Endothelial cell (in vitro differentiated cells): Measurements from ENCODE around the gene CCT8L2. TPM values are rescaled to one million over a fixed set of nuclear protein-coding genes. Genes with fewer than 3 reads are reported as not detected.
"Not testable (repeated sequence)": the region's sequence is repeated elsewhere in the genome, so short reads cannot be mapped to it uniquely, and the experiment has no call there.

Experiments used
- DNase-seq: peaks from one replicate; pipeline ENCODE4 v3.0.0; 2021; ENCODE audit warnings: low spot score
- H3K27ac Mint-ChIP-seq: one replicate; pipeline ENCODE4 v1.8.0; 2021; ENCODE audit warnings: mixed read lengths, inconsistent platforms; ENCODE audit not compliant: unreplicated experiment
- H3K27me3 Mint-ChIP-seq: one replicate; pipeline ENCODE4 v1.8.0; 2021; ENCODE audit warnings: mild to moderate bottlenecking, moderate library complexity, mixed read lengths, inconsistent platforms; ENCODE audit not compliant: unreplicated experiment
- H3K36me3 Mint-ChIP-seq: one replicate; pipeline ENCODE4 v1.8.0; 2021; ENCODE audit warnings: mild to moderate bottlenecking, low read depth, mixed read lengths, inconsistent platforms; ENCODE audit not compliant: unreplicated experiment
- H3K4me1 Mint-ChIP-seq: one replicate; pipeline ENCODE4 v1.8.0; 2021; ENCODE audit warnings: mild to moderate bottlenecking, mixed read lengths, inconsistent platforms; ENCODE audit not compliant: unreplicated experiment
- H3K4me3 Mint-ChIP-seq: one replicate; pipeline ENCODE4 v1.8.0; 2021; ENCODE audit warnings: mild to moderate bottlenecking, mixed read lengths, inconsistent platforms; ENCODE audit not compliant: unreplicated experiment
- H3K9me3 Mint-ChIP-seq: one replicate; pipeline ENCODE4 v1.8.0; 2021; ENCODE audit warnings: mixed read lengths, inconsistent platforms; ENCODE audit not compliant: unreplicated experiment
- total RNA-seq: library from RNA; stranded (reverse); fragmentation: NEBNext Ultra II Directional; extraction: Animal tissue kit (Norgen Biotek cat#: 25700); gene quantifications from one replicate; pipeline ENCODE4 v1.2.1, GENCODE V29; 2021; ENCODE audit not compliant: unreplicated experiment
- TF ChIP-seq, protein P1 (sequence below): fragments of 200-600 bp; sonication (generic); IDR thresholded peaks from one replicate; pipeline ENCODE4 v1.5.0; 2021; ENCODE audit warnings: antibody characterized with exemption; ENCODE audit not compliant: unreplicated experiment

Gene CCT8L2
- total RNA-seq, 1 donor from 2014 or later: not detected

DNA sequence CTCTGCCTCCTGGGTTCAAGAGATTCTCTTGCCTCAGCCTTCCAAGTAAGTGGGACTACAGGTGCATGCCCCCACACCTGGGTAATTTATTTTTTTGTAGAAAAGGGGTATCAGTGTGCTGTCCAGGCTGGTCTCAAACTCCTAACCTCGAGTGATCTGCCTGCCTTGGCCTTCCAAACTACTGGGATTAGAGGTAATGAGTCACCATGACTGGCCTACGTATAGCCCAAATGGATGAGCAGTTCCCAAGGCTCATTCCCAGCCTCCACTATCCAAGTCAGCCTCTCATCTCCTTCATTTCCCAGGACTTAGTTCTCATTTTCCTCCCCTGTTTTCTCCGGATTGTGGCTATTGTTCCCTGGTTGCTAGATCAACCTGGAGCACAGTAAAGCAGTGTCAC lies 5.6 kb downstream of the CCT8L2 start:
- H3K4me1 Mint-ChIP-seq: no peaks in the 10 kb centered on the region
- H3K27ac Mint-ChIP-seq: no peak overlapping the region
- DNase-seq: no peak
- H3K9me3 Mint-ChIP-seq: peaks cover 17% of the 10 kb centered on the region
- H3K36me3 Mint-ChIP-seq: peaks cover 8% of the 10 kb centered on the region
- peaks cover 5% of the 10 kb centered on the region for H3K27me3 Mint-ChIP-seq
- no peak overlapping the region for H3K4me3 Mint-ChIP-seq
- TF ChIP-seq, protein P1, sequence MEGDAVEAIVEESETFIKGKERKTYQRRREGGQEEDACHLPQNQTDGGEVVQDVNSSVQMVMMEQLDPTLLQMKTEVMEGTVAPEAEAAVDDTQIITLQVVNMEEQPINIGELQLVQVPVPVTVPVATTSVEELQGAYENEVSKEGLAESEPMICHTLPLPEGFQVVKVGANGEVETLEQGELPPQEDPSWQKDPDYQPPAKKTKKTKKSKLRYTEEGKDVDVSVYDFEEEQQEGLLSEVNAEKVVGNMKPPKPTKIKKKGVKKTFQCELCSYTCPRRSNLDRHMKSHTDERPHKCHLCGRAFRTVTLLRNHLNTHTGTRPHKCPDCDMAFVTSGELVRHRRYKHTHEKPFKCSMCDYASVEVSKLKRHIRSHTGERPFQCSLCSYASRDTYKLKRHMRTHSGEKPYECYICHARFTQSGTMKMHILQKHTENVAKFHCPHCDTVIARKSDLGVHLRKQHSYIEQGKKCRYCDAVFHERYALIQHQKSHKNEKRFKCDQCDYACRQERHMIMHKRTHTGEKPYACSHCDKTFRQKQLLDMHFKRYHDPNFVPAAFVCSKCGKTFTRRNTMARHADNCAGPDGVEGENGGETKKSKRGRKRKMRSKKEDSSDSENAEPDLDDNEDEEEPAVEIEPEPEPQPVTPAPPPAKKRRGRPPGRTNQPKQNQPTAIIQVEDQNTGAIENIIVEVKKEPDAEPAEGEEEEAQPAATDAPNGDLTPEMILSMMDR: no peak

GRCh38 chr22:16586170-16586569 lies 6.4 kb downstream of the CCT8L2 start:
- TF ChIP-seq, protein P1: no peak
- H3K4me1 Mint-ChIP-seq: no peaks in the 10 kb centered on the region
- no peak overlapping the region for H3K4me3 Mint-ChIP-seq
- peaks cover 8% of the 10 kb centered on the region for H3K36me3 Mint-ChIP-seq
- DNase-seq: no peak
- H3K27me3 Mint-ChIP-seq: peaks cover 5% of the 10 kb centered on the region
- H3K27ac Mint-ChIP-seq: no peak overlapping the region
- H3K9me3 Mint-ChIP-seq: peaks cover 17% of the 10 kb centered on the region

DNA sequence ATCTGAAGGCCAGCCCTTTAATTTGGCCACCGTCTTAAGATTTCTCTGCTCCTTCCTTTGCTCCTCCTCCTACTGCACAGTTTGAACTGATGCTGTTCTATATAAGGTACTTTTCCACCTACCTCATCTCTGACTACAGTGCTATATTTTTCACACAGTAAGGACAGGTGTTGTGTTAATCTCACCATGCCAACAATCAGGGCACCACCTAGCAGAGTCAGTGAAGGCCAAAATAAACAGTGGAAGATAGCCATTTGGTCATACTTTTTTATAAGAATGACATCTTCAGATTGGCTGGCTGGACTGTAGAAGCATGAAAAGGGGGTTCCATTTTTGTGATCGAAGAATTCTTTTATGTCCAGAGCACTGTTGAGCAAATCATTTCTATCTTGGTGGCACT lies 11.7 kb downstream of the CCT8L2 start:
- DNase-seq, H3K36me3 Mint-ChIP-seq, H3K27me3 Mint-ChIP-seq, H3K27ac Mint-ChIP-seq, H3K4me3 Mint-ChIP-seq, H3K4me1 Mint-ChIP-seq: not testable (repeated sequence)
- H3K9me3 Mint-ChIP-seq: peaks cover 14% of the 10 kb centered on the region

- H3K4me3 Mint-ChIP-seq, H3K27me3 Mint-ChIP-seq, H3K4me1 Mint-ChIP-seq, DNase-seq, H3K9me3 Mint-ChIP-seq, H3K27ac Mint-ChIP-seq, H3K36me3 Mint-ChIP-seq: not testable (repeated sequence)
Measured at GRCh38 chr22:16569240-16569834, 23.3 kb downstream of the CCT8L2 start.

- no peak overlapping the region for H3K4me3 Mint-ChIP-seq
- no peaks in the 10 kb centered on the region for H3K4me1 Mint-ChIP-seq
- no peaks in the 10 kb centered on the region for H3K27me3 Mint-ChIP-seq
- H3K9me3 Mint-ChIP-seq: no peaks in the 10 kb centered on the region
- DNase-seq: no peak
- no peaks in the 10 kb centered on the region for H3K36me3 Mint-ChIP-seq
- TF ChIP-seq, protein P1: no peak
- no peak overlapping the region for H3K27ac Mint-ChIP-seq
Measured at GRCh38 chr22:16568425-16568758, 24.2 kb downstream of the CCT8L2 start.

DNA sequence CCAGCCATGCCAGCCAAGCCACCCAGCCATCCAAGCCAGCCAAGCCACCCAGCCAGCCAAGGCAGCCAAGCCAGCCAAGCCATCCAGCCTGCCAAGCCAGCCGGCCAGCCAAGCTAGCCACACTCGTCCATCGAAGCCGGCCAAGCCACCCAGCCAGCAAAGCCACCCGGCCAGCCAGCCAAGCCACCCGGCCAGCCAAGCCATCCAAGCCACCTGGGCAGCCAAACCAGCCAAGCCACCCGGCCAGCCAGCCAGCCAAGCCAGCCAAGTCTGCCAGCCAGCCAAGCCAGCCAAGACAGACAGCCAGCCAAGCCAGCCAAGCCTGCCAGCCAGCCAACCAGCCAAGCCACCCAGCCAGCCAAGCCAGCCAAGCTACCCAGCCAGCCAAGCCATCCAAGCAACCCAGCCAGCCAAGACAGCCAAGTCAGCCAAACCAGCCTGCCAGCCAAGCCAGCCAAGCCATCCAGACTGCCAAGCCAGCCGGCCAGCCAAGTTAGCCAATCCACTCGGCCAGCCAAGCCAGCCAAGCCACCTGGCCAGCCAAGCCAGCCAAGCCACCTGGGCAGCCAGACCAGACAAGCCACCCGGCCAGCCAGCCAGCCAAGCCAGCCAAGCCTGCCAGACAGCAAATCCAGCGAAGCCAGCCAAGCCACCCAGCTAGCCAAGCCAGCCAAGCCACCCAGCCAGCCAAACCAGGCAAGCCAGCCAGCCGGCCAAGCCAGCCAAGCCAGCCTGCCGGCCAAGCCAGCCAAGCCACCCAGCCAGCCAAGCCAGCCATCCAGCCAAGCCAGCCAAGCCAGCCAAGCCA lies 24.8 kb downstream of the CCT8L2 start:
- not testable (repeated sequence) for H3K36me3 Mint-ChIP-seq, H3K27me3 Mint-ChIP-seq, H3K9me3 Mint-ChIP-seq, H3K27ac Mint-ChIP-seq, H3K4me3 Mint-ChIP-seq, DNase-seq, H3K4me1 Mint-ChIP-seq

DNA sequence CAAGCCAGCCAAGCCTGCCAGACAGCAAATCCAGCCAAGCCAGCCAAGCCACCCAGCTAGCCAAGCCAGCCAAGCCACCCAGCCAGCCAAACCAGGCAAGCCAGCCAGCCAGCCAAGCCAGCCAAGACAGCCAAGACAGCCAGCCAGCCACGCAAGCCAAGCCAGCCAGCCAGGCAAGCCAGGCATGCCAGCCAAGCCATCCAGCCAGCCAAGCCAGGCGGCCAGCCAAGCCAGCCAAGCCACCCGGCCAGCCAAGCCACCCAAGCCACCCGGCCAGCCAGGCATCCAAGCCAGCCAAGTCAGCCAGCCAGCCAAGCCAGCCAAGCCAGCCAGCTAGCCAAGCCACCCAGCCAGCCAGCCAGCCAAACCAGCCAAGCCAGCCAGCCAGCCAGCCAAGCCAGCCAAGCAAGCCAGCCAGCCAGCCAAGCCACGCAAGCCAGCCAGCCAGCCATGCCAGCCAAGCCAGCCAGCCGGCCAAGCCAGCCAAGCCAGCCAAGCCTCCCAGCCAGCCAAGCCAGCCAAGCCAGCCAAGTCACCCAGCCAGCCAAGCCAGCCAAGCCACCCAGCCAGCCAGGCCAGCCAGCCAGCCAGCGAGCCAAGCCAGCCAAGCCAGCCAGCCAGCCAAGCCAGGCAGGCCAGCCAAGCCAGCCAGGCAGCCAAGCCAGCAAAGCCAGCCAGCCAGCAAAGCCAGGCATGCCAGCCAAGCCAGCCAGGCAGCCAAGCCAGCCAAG lies 26.0 kb downstream of the CCT8L2 start:
- DNase-seq: not testable (repeated sequence)

GRCh38 chr22:16565585-16566420 lies 26.8 kb downstream of the CCT8L2 start:
- not testable (repeated sequence) for DNase-seq, H3K4me1 Mint-ChIP-seq, H3K27me3 Mint-ChIP-seq, H3K36me3 Mint-ChIP-seq, H3K9me3 Mint-ChIP-seq, H3K4me3 Mint-ChIP-seq, H3K27ac Mint-ChIP-seq

More for the DNA sequence above, 26.0 kb downstream of the CCT8L2 start:
- not testable (repeated sequence) for H3K27ac Mint-ChIP-seq, H3K4me3 Mint-ChIP-seq, H3K9me3 Mint-ChIP-seq, H3K4me1 Mint-ChIP-seq, H3K27me3 Mint-ChIP-seq, H3K36me3 Mint-ChIP-seq
